WI38 (cell line): ENCODE data around the gene NBEA.

Source experiments
- H3K4me3 ChIP-seq: 2 replicates; pipeline ENCODE4 v1.5.1; 2011; ENCODE audit warnings: low read depth, mild to moderate bottlenecking, control low read depth, low read length
- CTCF ChIP-seq: IDR thresholded peaks from 2 replicates; pipeline ENCODE4 v1.5.1; 2012; ENCODE audit warnings: low read depth, mild to moderate bottlenecking, control low read depth, low read length

The NBEA gene

GRCh38 chr13:35131471-35131870 is 189.4 kb downstream of the NBEA start:
- no peak for TF ChIP-seq CTCF

GRCh38 chr13:35136585-35136984 is 194.5 kb downstream of the NBEA start:
- no peak overlapping the region for H3K4me3 ChIP-seq
- TF ChIP-seq CTCF = no peak

More at GRCh38 chr13:35131471-35131870, 189.4 kb downstream of the NBEA start:
- no peak overlapping the region for H3K4me3 ChIP-seq

- no peak overlapping the region for H3K4me3 ChIP-seq
- TF ChIP-seq CTCF = no peak
Measured at GRCh38 chr13:35139591-35139990, 197.5 kb downstream of the NBEA start.

- no peak for TF ChIP-seq CTCF
- H3K4me3 ChIP-seq = no peak overlapping the region
Measured at GRCh38 chr13:35140321-35140720, 198.3 kb downstream of the NBEA start.

GRCh38 chr13:35140831-35141230 is 198.8 kb downstream of the NBEA start:
- no peak overlapping the region for H3K4me3 ChIP-seq
- TF ChIP-seq CTCF = no peak

GRCh38 chr13:35143123-35143522 is 201.1 kb downstream of the NBEA start:
- H3K4me3 ChIP-seq = no peak overlapping the region
- TF ChIP-seq CTCF = no peak

GRCh38 chr13:35144166-35144890 is 202.3 kb downstream of the NBEA start:
- no peak for TF ChIP-seq CTCF
- H3K4me3 ChIP-seq = no peak overlapping the region
